A673 (cell line): ENCODE data around the gene MIPOL1.

Experiments
- CTCF ChIP-seq: fragments of 300-800, 200-600 bp; sonication (generic); conservative IDR thresholded peaks from 2 replicates; pipeline ENCODE4 v1.5.1; 2017; ENCODE audit warnings: low read depth, mild to moderate bottlenecking, antibody characterized with exemption, low read length, moderate library complexity, mixed read lengths
- EZH2 ChIP-seq: fragments of 200-600 bp; sonication (generic); IDR thresholded peaks from 2 replicates; pipeline ENCODE4 v1.6.1; 2017; ENCODE audit warnings: borderline replicate concordance, low read depth, mild to moderate bottlenecking, mixed read lengths, antibody characterized with exemption, low read length; ENCODE audit not compliant: poor library complexity, severe bottlenecking

- TF ChIP-seq CTCF (no peak), EZH2 (no peak)
These were observed 127.6 kb downstream of the MIPOL1 start for GRCh38 chr14:37325332-37325731.
